GM12865 (cell line): ENCODE results near the gene TAF1C.

Experiments used
- DNase-seq: peaks from one replicate; pipeline ENCODE4 v3.0.0; 2010; ENCODE audit warnings: low read depth
- H3K4me3 ChIP-seq: 2 replicates; pipeline ENCODE4 v1.5.1; 2011; ENCODE audit warnings: mild to moderate bottlenecking, low read depth, low read length, control low read depth
- CTCF ChIP-seq: IDR thresholded peaks from 2 replicates; pipeline ENCODE4 v1.5.1; 2011; ENCODE audit warnings: low read length, control low read depth, low read depth, inconsistent platforms; ENCODE audit not compliant: insufficient read depth; ENCODE audit errors: missing control alignments

Gene TAF1C

GRCh38 chr16:84159007-84159406, 27.9 kb downstream of the TAF1C start:
- DNase-seq, result no peak
- no peak for TF ChIP-seq CTCF

GRCh38 chr16:84156342-84156784, 30.5 kb downstream of the TAF1C start:
- TF ChIP-seq CTCF, result no peak
- no peak for DNase-seq
- no peak overlapping the region for H3K4me3 ChIP-seq

More at GRCh38 chr16:84159007-84159406, 27.9 kb downstream of the TAF1C start:
- no peak overlapping the region for H3K4me3 ChIP-seq

GRCh38 chr16:84155771-84156170, 31.1 kb downstream of the TAF1C start:
- TF ChIP-seq CTCF, result no peak
- no peak for DNase-seq

GRCh38 chr16:84155226-84155625, 31.6 kb downstream of the TAF1C start:
- no peak for TF ChIP-seq CTCF
- no peak for DNase-seq
- no peak overlapping the region for H3K4me3 ChIP-seq

More at GRCh38 chr16:84155771-84156170, 31.1 kb downstream of the TAF1C start:
- H3K4me3 ChIP-seq, result no peak overlapping the region

- TF ChIP-seq CTCF, result no peak
These were observed 33.1 kb downstream of the TAF1C start for GRCh38 chr16:84153660-84154214.

GRCh38 chr16:84150926-84151325, 35.9 kb downstream of the TAF1C start:
- no peak overlapping the region for H3K4me3 ChIP-seq
- no peak for DNase-seq
- no peak for TF ChIP-seq CTCF

More at GRCh38 chr16:84153660-84154214, 33.1 kb downstream of the TAF1C start:
- DNase-seq, result no peak
- no peak overlapping the region for H3K4me3 ChIP-seq
